ENCODE results near the gene KEL. TPM values are rescaled to one million over a fixed set of nuclear protein-coding genes. Genes with fewer than 3 reads are reported as not detected.
"Not testable (repeated sequence)": the region's sequence is repeated elsewhere in the genome, so short reads cannot be mapped to it uniquely, and the experiment has no call there.

Gene KEL
- total RNA-seq, 1 donor from 2014 or later: not detected

DNA sequence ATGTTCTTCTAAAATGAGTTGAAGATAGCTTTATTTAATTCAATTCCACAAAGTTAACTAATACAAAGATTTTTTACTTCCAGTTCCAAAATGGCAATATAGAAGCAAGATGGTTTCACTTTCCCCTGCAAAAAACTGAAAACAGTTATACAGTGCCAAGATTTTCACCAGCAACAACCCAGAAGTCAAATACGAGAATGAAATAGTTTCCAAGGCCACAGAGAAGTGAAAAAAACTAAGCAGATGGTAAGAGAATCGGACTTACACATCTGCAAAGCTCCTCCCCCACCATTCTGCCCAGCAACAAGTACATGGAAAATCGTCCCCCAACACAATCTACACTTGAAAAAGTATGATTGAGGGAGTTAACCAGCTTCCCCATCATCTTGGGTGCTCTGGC lies 30.3 kb upstream of the KEL start:
- intact Hi-C loops (cut with DNase I): no loop called here
- no peak overlapping the region for H3K4me3 ChIP-seq
- H3K27ac ChIP-seq: no peak overlapping the region

DNA sequence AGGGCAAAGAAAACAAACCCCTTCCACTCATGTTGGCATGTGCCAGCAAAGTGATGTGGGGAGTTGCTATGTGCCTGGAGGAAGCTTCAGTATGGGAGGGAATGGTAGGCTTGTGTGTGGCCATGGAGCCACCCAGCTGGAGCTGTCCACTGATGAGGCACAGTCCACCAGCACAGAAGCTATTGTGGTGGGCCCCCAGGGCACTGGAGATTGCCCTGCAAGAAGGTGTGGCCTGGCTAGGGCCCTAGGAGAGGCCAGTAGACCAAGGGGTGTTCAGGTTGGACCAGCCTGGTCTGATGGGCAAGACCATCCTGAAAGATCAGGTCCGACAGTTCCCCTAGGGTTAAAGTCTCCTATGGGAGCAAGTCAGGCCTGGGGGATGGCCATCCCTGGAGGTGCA lies 22.1 kb upstream of the KEL start:
- intact Hi-C loops (cut with DNase I): no loop called here
- H3K4me1 ChIP-seq: no peaks in the 10 kb centered on the region
- TF ChIP-seq, protein P1, sequence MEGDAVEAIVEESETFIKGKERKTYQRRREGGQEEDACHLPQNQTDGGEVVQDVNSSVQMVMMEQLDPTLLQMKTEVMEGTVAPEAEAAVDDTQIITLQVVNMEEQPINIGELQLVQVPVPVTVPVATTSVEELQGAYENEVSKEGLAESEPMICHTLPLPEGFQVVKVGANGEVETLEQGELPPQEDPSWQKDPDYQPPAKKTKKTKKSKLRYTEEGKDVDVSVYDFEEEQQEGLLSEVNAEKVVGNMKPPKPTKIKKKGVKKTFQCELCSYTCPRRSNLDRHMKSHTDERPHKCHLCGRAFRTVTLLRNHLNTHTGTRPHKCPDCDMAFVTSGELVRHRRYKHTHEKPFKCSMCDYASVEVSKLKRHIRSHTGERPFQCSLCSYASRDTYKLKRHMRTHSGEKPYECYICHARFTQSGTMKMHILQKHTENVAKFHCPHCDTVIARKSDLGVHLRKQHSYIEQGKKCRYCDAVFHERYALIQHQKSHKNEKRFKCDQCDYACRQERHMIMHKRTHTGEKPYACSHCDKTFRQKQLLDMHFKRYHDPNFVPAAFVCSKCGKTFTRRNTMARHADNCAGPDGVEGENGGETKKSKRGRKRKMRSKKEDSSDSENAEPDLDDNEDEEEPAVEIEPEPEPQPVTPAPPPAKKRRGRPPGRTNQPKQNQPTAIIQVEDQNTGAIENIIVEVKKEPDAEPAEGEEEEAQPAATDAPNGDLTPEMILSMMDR (IDR thresholded peaks at IDR 0.05): no peak
- no peak for DNase-seq (ENCODE audit: low spot score in 2 of 2)
- H3K27me3 ChIP-seq: no peaks in the 10 kb centered on the region
- no peak overlapping the region for H3K27ac ChIP-seq
- H3K36me3 ChIP-seq: no peaks in the 10 kb centered on the region
- no peak overlapping the region for H3K4me3 ChIP-seq
- no peaks in the 10 kb centered on the region for H3K9me3 ChIP-seq

More for the DNA sequence above, 30.3 kb upstream of the KEL start:
- TF ChIP-seq, protein P1 (IDR thresholded peaks at IDR 0.05): no peak
- no peaks in the 10 kb centered on the region for H3K9me3 ChIP-seq
- H3K27me3 ChIP-seq: no peaks in the 10 kb centered on the region
- DNase-seq (ENCODE audit: low spot score in 2 of 2): no peak
- no peaks in the 10 kb centered on the region for H3K4me1 ChIP-seq
- no peaks in the 10 kb centered on the region for H3K36me3 ChIP-seq

DNA sequence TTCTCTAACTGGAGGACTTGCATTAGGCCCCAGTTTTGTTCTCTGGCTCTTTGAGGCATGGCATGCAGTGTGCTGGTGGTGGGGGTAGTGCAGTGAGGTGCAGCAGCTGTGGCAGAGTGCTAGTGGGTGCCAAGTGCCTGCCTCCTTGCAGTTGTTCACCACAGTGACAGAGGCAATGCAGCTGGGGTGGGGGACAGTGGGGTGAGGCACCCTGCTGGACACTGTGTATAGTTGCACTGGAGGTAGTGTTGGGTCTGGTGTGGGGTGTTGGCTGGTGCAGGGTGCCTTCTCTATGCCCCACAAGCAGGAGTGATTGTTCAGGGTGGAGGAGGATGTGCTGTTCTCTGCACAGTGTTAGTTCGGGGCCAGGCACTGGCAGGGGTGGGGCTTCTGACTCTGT lies 21.7 kb upstream of the KEL start:
- intact Hi-C loops (cut with DNase I): no loop called here
- DNase-seq (ENCODE audit: low spot score in 2 of 2): no peak

DNA sequence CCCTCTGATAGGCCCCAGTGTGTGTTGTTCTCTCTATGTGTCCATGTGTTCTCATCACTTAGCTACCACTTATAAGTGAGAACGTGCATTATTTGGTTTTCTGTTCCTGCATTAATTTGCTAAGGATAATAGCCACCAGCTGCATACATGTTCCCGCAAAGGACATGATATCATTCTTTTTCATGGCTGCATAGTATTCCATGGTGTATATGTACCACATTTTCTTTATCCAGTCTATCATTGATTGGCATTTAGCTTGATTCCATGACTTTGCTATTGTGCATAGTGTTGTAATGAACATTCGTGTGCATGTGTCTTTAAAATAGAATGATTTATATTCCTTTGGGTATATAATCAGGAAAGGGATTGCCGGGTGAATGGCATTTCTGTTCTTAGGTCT lies 16.2 kb upstream of the KEL start:
- H3K9me3 ChIP-seq; intact Hi-C loops (cut with DNase I); DNase-seq (ENCODE audit: low spot score in 2 of 2): not testable (repeated sequence)

More for the DNA sequence above, 21.7 kb upstream of the KEL start:
- Histone ChIP-seq H3K36me3 (no peaks in the 10 kb centered on the region), H3K27me3 (no peaks in the 10 kb centered on the region), H3K9me3 (no peaks in the 10 kb centered on the region), H3K4me3 (no peak overlapping the region), H3K4me1 (no peaks in the 10 kb centered on the region), H3K27ac (no peak overlapping the region)
- TF ChIP-seq, protein P1 (IDR thresholded peaks at IDR 0.05): no peak

DNA sequence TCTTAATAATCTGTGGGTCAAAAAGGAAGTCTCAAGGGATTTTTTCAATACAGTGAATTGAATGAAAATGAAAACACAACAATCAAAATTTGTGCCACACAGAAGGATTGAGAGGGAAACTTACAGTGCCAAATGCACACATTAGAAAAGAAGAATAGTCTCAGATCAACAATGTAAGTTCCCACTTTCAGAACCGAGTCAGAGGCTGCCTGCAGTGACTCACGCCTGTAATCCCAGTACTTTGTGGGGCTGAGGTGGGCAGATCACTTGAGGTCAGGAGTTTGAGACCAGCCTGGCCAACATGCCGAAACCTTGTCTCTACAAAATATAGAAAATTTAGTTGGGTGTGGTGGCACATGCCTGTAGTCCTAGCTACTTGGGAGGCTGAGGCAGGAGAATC lies 12.5 kb upstream of the KEL start:
- TF ChIP-seq, protein P1 (IDR thresholded peaks at IDR 0.05): no peak
- H3K27me3 ChIP-seq: no peaks in the 10 kb centered on the region
- no peak overlapping the region for H3K27ac ChIP-seq
- no peaks in the 10 kb centered on the region for H3K9me3 ChIP-seq
- no peaks in the 10 kb centered on the region for H3K4me1 ChIP-seq
- no peak overlapping the region for H3K4me3 ChIP-seq
- DNase-seq (ENCODE audit: low spot score in 2 of 2): no peak
- no peaks in the 10 kb centered on the region for H3K36me3 ChIP-seq
- intact Hi-C loops (cut with DNase I): no loop called here

More for the DNA sequence above, 16.2 kb upstream of the KEL start:
- H3K4me1 ChIP-seq, H3K4me3 ChIP-seq, H3K36me3 ChIP-seq, H3K27ac ChIP-seq, H3K27me3 ChIP-seq: not testable (repeated sequence)

DNA sequence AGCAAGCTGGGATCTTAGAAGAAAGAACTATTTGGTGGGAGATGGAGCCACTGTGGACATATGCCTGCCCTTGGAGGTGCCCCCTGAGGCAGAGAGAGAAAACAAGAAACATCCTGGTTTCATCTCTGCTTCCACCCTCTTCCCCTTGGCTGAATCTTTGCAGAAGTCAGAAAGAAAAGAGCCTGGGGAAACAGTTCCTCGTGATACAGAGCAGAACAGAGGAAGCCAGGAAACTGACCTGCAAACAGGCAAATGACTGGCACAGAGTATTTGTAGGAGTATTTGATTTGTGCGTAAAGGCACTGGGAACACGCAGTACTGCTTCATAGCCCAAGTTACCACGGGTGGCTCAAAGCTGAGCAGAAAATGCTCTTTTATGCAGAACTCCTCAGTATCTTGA lies 7.0 kb upstream of the KEL start:
- no peaks in the 10 kb centered on the region for H3K9me3 ChIP-seq
- H3K4me3 ChIP-seq: no peak overlapping the region
- H3K4me1 ChIP-seq: no peaks in the 10 kb centered on the region
- TF ChIP-seq, protein P1 (IDR thresholded peaks at IDR 0.05): no peak
- DNase-seq (ENCODE audit: low spot score in 2 of 2): no peak
- no peak overlapping the region for H3K27ac ChIP-seq
- no peaks in the 10 kb centered on the region for H3K36me3 ChIP-seq
- intact Hi-C loops (cut with DNase I): no loop called here
- no peaks in the 10 kb centered on the region for H3K27me3 ChIP-seq

Measured in ascending aorta (tissue), 2 donors.